Ureter (tissue), 1 donor: Measurements from ENCODE around the gene SFT2D2. TPM values are rescaled to one million over a fixed set of nuclear protein-coding genes. Genes with fewer than 3 reads are reported as not detected.
"Not testable (repeated sequence)": the region's sequence is repeated elsewhere in the genome, so short reads cannot be mapped to it uniquely, and the experiment has no call there.

Experiments
- DNase-seq: peaks from one replicate; pipeline ENCODE4 v3.0.0-alpha.2; 2020; ENCODE audit warnings: low spot score
- total RNA-seq: library from RNA; stranded (reverse); gene quantifications from one replicate; pipeline ENCODE4 v1.2.4, GENCODE V29; 2023
- donor health status: DM: yes; HTN: yes; CAD: no.

The SFT2D2 gene
- 49.4 TPM for total RNA-seq

GRCh38 chr1:168225476-168226190, at the start of gene SFT2D2:
TSS of gene SFT2D2 (plus strand) at chr1:168226004. CDS start at chr1:168226080, 76 bp downstream.
- peak; percentile 82 for DNase-seq

GRCh38 chr1:168178227-168178637, 47.6 kb upstream of the SFT2D2 start:
- no peak for DNase-seq

- DNase-seq = peak; percentile 97
Observed at GRCh38 chr1:168178638-168179437, 47.0 kb upstream of the SFT2D2 start, which contains the start of gene TIPRL. TSS of gene TIPRL (plus strand) at chr1:168178962. CDS start at chr1:168179078, 116 bp downstream.

- DNase-seq = no peak
Observed at GRCh38 chr1:168179438-168180147, 46.2 kb upstream of the SFT2D2 start.

GRCh38 chr1:168180148-168180524, 45.7 kb upstream of the SFT2D2 start:
- no peak for DNase-seq

GRCh38 chr1:168181063-168181720, 44.6 kb upstream of the SFT2D2 start:
- not testable (repeated sequence) for DNase-seq

- DNase-seq = no peak
Observed at GRCh38 chr1:168187177-168187576, 38.6 kb upstream of the SFT2D2 start.

GRCh38 chr1:168190403-168190802, 35.4 kb upstream of the SFT2D2 start:
- DNase-seq = no peak

- DNase-seq = no peak
Observed at GRCh38 chr1:168195199-168196135, 30.3 kb upstream of the SFT2D2 start.

- DNase-seq = no peak
Observed at GRCh38 chr1:168199056-168199455, 26.7 kb upstream of the SFT2D2 start.

GRCh38 chr1:168202941-168203654, 22.7 kb upstream of the SFT2D2 start:
- DNase-seq = no peak

GRCh38 chr1:168206111-168206510, 19.7 kb upstream of the SFT2D2 start:
- DNase-seq = no peak

GRCh38 chr1:168207673-168208072, 18.1 kb upstream of the SFT2D2 start:
- DNase-seq = not testable (repeated sequence)

GRCh38 chr1:168210312-168210711, 15.5 kb upstream of the SFT2D2 start:
- DNase-seq = no peak

GRCh38 chr1:168213349-168213748, 12.5 kb upstream of the SFT2D2 start:
- DNase-seq = no peak

- no peak for DNase-seq
Observed at GRCh38 chr1:168216171-168216570, 9.6 kb upstream of the SFT2D2 start.

GRCh38 chr1:168217664-168218063, 8.1 kb upstream of the SFT2D2 start:
- no peak for DNase-seq

- DNase-seq = no peak
Observed at GRCh38 chr1:168218658-168219057, 7.1 kb upstream of the SFT2D2 start.

- no peak for DNase-seq
Observed at GRCh38 chr1:168220470-168220871, 5.3 kb upstream of the SFT2D2 start.

GRCh38 chr1:168221275-168221674, 4.5 kb upstream of the SFT2D2 start:
- DNase-seq = no peak
